Sigmoid colon (tissue), 7 donors: ENCODE results near the gene KIAA0930. TPM values are rescaled to one million over a fixed set of nuclear protein-coding genes. Genes with fewer than 3 reads are reported as not detected.

ENCODE experiments used
- DNase-seq: peaks from one replicate; pipeline ENCODE4 v3.0.0-alpha.2; 2019
- H3K27ac ChIP-seq, 4 donors: fragments of 200-600 bp; sonication (generic); one replicate each; pipeline ENCODE4 v1.5.1; 2016 to 2019; ENCODE audit warnings: mild to moderate bottlenecking in 1 of 4
- H3K27me3 ChIP-seq, 3 donors: fragments of 200-600 bp; sonication (generic); one replicate each; pipeline ENCODE4 v1.5.1; 2019; ENCODE audit warnings: mild to moderate bottlenecking in 1 of 3
- H3K36me3 ChIP-seq, 4 donors: fragments of 200-600 bp; sonication (generic); one replicate each; pipeline ENCODE4 v1.5.1; 2016 to 2019
- H3K4me1 ChIP-seq, 4 donors: fragments of 200-600 bp; sonication (generic); one replicate each; pipeline ENCODE4 v1.5.1; 2017 to 2019
- H3K4me3 ChIP-seq, 4 donors: fragments of 200-600 bp; sonication (generic); one replicate each; pipeline ENCODE4 v1.5.1; 2017 to 2019; ENCODE audit warnings: mild to moderate bottlenecking in 2 of 4, moderate library complexity in 1 of 4
- H3K9me3 ChIP-seq, 4 donors: fragments of 200-600 bp in 3 of 4; sonication (generic) in 3 of 4; one replicate each; pipeline versions ENCODE4 v1.5.1 to v1.6.1; 2013 to 2019
- EP300 ChIP-seq, 4 donors: sonication (generic); formaldehyde crosslinking; IDR thresholded peaks; one replicate each; pipeline ENCODE4 v1.6.1; 2017; ENCODE audit warnings: antibody characterized with exemption in 4 of 4
- POLR2A ChIP-seq, 2 donors: fragments of 450-650 bp; IDR thresholded peaks; one replicate each; pipeline ENCODE4 v1.6.1; 2016; ENCODE audit warnings: antibody characterized with exemption in 2 of 2, mild to moderate bottlenecking in 2 of 2, moderate library complexity in 2 of 2
- POLR2AphosphoS5 ChIP-seq, 4 donors: sonication (generic); formaldehyde crosslinking; IDR thresholded peaks; one replicate each; pipeline ENCODE4 v1.6.1; 2017; ENCODE audit warnings: antibody characterized with exemption in 4 of 4
- WGBS, 2 donors: extraction: QIAGEN DNeasy Blood & Tissue Kit; methylation state at CpG; one replicate each; pipeline ENCODE4 v1.1.7; 2013; 5-methylcytosine and 5-hydroxymethylcytosine counted together
- intact Hi-C: fragments of 100-400 bp; cut with DNase I; formaldehyde crosslinking; loops from one replicate; pipeline ENCODE4 v1.15.1; 2023
- polyA plus RNA-seq, 3 donors: library from polyadenylated mRNA; stranded (reverse); fragments of 200-250 nt; gene quantifications; one replicate each; pipeline ENCODE4 v1.2.3, GENCODE V29; 2013
- total RNA-seq, 4 donors: library from RNA; depleted of rRNA; stranded (reverse); fragments of >200 nt; gene quantifications; one replicate each; pipeline ENCODE4 v1.1.0, GENCODE V29; 2016
- TF ChIP-seq, protein P1 (sequence below), 4 experiments: fragments of 450-650 bp in 3 of 4; fragments of 200-600 bp in 1 of 4; IDR thresholded peaks; one replicate each; pipeline ENCODE4 v1.5.1; 2016 to 2019; ENCODE audit warnings: antibody characterized with exemption in 4 of 4, mild to moderate bottlenecking in 3 of 4, moderate library complexity in 2 of 4
- donor health status: healthy with polysubstance abuse.
- donor health status: Bipolar disorder and iron deficiency.
- donor health status: healthy.

Gene KIAA0930
- total and polyA plus RNA-seq, 7 donors, result 14.4 to 56.5 (median 26.8) TPM

DNA sequence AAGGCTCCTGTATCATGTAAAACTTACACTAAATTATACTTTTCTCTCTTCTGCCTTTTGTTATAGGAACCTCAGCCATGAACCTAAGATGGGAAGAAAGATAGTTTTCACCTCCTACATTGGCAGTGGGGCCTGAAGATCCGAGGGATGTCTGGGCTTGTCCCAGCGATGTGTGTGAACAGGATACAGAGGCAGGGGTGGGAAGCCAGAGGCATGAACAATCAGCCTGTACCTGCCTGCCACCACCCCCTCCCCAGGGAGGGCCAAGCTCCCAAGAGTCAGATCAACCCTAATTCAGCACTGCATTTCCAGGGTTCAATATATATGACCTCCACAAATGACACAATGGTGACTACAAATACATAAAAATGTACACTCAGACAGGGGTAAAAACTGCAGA lies 9.4 kb downstream of the KIAA0930 start:
- H3K36me3 ChIP-seq, result peaks cover 0 to 5% (median 0%) of the 10 kb centered on the region in 4 donors
- TF ChIP-seq, protein P1, sequence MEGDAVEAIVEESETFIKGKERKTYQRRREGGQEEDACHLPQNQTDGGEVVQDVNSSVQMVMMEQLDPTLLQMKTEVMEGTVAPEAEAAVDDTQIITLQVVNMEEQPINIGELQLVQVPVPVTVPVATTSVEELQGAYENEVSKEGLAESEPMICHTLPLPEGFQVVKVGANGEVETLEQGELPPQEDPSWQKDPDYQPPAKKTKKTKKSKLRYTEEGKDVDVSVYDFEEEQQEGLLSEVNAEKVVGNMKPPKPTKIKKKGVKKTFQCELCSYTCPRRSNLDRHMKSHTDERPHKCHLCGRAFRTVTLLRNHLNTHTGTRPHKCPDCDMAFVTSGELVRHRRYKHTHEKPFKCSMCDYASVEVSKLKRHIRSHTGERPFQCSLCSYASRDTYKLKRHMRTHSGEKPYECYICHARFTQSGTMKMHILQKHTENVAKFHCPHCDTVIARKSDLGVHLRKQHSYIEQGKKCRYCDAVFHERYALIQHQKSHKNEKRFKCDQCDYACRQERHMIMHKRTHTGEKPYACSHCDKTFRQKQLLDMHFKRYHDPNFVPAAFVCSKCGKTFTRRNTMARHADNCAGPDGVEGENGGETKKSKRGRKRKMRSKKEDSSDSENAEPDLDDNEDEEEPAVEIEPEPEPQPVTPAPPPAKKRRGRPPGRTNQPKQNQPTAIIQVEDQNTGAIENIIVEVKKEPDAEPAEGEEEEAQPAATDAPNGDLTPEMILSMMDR (IDR thresholded peaks at IDR 0.05), result no peak
- TF ChIP-seq POLR2AphosphoS5 (IDR thresholded peaks at IDR 0.05) (no peak), POLR2A (IDR thresholded peaks at IDR 0.05) (no peak)
- DNase-seq, result no peak
- WGBS, 2 donors, result 87 to 89% methylated on average over 2 of the region's 2 CpGs
- H3K9me3 ChIP-seq, result no peaks in the 10 kb centered on the region
- H3K4me1 ChIP-seq, result peaks cover 0 to 25% (median 13%) of the 10 kb centered on the region in 4 donors
- intact Hi-C loops, result no loop called here
- H3K27ac ChIP-seq, result no peak overlapping the region
- no peaks in the 10 kb centered on the region for H3K27me3 ChIP-seq
- H3K4me3 ChIP-seq, result no peak overlapping the region

DNA sequence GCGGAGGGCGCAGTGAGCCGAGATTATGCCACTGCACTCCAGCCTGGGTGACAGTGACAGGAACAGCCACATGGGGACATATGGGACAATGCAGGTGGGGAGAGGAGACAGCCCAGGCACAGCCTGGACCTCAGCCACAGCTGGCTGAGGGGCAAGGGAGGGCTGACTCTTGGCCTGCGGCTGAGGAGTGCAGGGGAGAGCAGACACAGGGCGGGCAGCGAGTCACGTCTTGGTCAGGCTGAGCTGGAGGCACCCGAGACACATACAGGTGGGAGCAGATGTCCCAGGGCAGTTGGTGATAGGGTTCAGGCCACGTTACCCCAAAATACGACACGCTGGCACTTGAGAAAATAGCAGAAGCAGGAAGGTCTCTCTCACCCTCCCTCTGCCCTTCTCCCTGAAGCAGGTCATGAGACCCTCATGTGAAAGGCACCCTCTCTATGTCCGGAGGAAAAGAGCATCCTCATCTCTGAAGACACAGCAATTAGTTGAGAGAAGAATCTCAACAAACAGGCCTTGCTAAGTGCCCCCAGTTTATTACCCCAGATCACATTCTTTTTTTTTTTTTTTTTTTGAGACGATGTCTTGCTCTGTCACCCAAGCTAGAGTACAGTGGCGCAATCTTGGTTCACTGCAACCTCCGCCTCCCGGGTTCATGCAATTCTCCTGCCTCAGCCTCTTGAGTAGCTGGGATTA lies 10.5 kb downstream of the KIAA0930 start:
- Histone ChIP-seq H3K36me3 (no peaks in the 10 kb centered on the region), H3K9me3 (no peaks in the 10 kb centered on the region), H3K27me3 (no peaks in the 10 kb centered on the region), H3K4me3 (no peak overlapping the region), H3K27ac (no peak overlapping the region), H3K4me1 (peaks cover 0 to 28% (median 16%) of the 10 kb centered on the region in 4 donors)
- TF ChIP-seq POLR2AphosphoS5 (IDR thresholded peaks at IDR 0.05) (no peak), EP300 (IDR thresholded peaks at IDR 0.05) (no peak), POLR2A (IDR thresholded peaks at IDR 0.05) (no peak)
- TF ChIP-seq, protein P1 (IDR thresholded peaks at IDR 0.05), result no peak
- intact Hi-C loops, result no loop called here
- DNase-seq, result no peak
- 86 to 89% methylated on average over 16 of the region's 16 CpGs for WGBS, 2 donors

DNA sequence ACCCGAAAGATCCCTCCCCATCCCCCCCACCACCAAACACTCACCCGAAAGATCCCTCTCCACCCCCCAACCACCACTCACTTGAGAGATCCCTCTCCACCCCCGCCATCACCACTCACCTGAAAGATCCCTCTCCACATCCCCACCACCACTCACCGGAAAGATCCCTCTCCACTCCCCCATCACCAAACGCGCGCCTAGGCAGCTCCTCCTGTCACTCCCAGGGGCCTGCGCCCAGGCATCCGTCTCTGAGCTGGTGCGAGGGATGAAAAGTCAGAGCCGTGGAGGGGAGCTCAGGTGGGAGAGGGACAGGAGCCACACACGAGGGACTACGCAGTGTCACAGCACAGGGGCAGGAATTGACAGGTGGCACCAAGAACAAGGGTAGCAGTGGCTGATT lies 11.5 kb downstream of the KIAA0930 start:
- intact Hi-C loops, result no loop called here
- H3K9me3 ChIP-seq, result no peaks in the 10 kb centered on the region
- no peak for DNase-seq
- no peak overlapping the region for H3K27ac ChIP-seq
- no peaks in the 10 kb centered on the region for H3K36me3 ChIP-seq
- H3K4me3 ChIP-seq, result no peak overlapping the region
- peaks cover 0 to 34% (median 21%) of the 10 kb centered on the region in 4 donors for H3K4me1 ChIP-seq
- 81 to 88% methylated on average over 13 of the region's 13 CpGs for WGBS, 2 donors
- no peaks in the 10 kb centered on the region for H3K27me3 ChIP-seq
- TF ChIP-seq, protein P1 (IDR thresholded peaks at IDR 0.05), result no peak
- TF ChIP-seq POLR2AphosphoS5 (IDR thresholded peaks at IDR 0.05), result no peak
- no peak for TF ChIP-seq EP300 (IDR thresholded peaks at IDR 0.05)
- no peak for TF ChIP-seq POLR2A (IDR thresholded peaks at IDR 0.05)

DNA sequence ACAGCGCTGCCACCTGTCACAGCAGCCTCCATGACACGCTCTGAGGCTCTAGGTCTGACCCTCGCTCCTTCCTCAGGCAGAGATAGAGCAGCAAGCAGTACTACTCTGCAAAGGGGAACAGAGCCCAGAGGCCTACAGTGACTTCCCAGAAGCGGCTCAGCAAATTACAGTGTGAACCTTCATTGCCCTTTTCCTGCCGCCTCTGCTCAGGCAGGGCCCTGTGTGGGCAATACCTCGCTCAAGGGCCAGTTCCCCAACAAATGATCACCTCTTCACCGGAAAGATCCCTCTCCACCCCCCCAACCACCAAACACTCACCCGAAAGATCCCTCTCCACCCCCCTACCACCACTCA lies 12.3 kb downstream of the KIAA0930 start:
- intact Hi-C loops, result no loop called here
- 91 to 93% methylated on average over 8 of the region's 8 CpGs for WGBS, 2 donors
- no peaks in the 10 kb centered on the region for H3K9me3 ChIP-seq
- H3K27ac ChIP-seq, result peak overlapping the region in 1 of 4 donors; percentile 26
- H3K27me3 ChIP-seq, result no peaks in the 10 kb centered on the region
- H3K4me1 ChIP-seq, result peaks cover 0 to 38% (median 22%) of the 10 kb centered on the region in 4 donors
- no peak for DNase-seq
- H3K36me3 ChIP-seq, result no peaks in the 10 kb centered on the region
- H3K4me3 ChIP-seq, result no peak overlapping the region
- no peak for TF ChIP-seq POLR2AphosphoS5 (IDR thresholded peaks at IDR 0.05)
- TF ChIP-seq, protein P1 (IDR thresholded peaks at IDR 0.05), result no peak
- TF ChIP-seq POLR2A (IDR thresholded peaks at IDR 0.05), result no peak
- TF ChIP-seq EP300 (IDR thresholded peaks at IDR 0.05), result no peak
